GM19193 (cell line): ENCODE data around the gene TAC1.

Experiments
- POLR2A ChIP-seq: IDR thresholded peaks from 4 replicates; pipeline ENCODE4 v1.6.1; 2011; ENCODE audit not compliant: insufficient read depth, insufficient read length; ENCODE audit errors: extremely low read depth

The TAC1 gene

DNA sequence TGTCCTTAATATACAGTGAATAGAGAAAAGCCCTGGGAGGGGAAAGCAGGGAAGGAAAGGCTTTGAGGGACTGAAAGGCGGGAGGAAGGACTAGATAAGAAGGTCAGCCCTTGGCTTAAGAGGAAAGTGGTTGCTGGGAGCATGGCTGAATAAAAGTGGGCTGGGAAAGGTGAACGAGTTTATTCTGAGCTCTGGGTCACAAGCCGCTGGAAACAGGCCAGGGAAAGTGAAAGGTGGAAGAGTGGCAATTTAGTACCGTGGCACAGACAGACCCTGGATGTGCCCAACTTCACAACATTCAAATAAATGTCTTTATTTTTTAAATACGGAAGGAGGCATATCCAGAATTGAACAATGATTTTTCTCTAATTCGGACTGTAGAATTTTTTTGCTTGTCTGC is 39.7 kb downstream of the TAC1 start:
- TF ChIP-seq POLR2A: no peak

DNA sequence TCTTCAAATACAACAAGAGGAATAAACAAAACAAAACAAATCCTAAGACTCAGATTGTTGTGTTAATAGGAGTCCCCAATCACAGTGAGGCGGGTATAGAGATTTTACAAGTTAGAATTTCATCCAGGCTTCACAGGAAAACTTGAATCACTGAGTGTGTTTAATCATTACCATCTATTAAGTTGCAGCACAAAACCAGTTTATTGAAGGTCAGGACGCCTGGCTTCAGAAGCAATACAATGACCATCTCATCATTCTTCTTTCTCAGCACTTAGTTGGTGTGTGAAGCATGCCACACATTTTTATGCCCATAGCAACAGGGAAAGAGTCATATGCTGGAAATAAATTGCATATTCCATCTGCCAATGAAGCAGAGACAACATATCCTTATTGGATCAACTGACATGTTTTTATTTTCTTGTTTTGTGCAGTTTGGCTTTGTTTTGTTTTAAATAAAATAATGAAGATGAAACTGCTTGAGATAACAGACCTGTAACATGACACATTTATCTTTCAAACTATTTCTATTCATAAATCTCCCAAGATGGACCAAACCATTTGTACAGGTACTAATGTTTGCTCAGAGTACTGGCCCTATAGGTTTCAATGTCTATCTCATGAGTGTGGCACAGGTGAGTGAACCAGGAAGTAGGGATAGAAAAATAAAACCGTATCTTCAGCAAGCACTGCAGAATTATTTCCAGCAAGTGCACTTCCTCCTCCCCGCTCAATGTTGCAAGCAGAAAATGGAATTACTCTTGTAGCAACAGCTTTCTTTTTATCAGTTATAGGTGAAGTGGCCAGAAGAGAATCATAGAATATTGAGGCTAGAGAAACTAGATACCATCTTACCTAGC is 40.4 kb downstream of the TAC1 start:
- no peak for TF ChIP-seq POLR2A
